WTC11 (cell line): Measurements from ENCODE around the gene RFC3. TPM values are rescaled to one million over a fixed set of nuclear protein-coding genes. Genes with fewer than 3 reads are reported as not detected.

Source experiments
- ATAC-seq: fragments of 200-7000 bp; cut with Tn5 transposase; 2 replicates; pipeline ENCODE4 v1.10.0; 2021; ENCODE audit warnings: mild to moderate bottlenecking, moderate library complexity
- CTCF ChIA-PET: fragments of 300-600 bp; sonication (Branson Sonifier 250); formaldehyde crosslinking; loops from one replicate; lab custom pipeline; 2021; ENCODE audit warnings: antibody characterized with exemption; lab: Charles Lee
- POLR2A ChIA-PET: fragments of 350-600 bp; sonication (Branson Sonifier 250); formaldehyde crosslinking; loops from one replicate; lab custom pipeline; 2021; ENCODE audit warnings: antibody characterized with exemption; lab: Charles Lee
- DNase-seq: peaks from one replicate; pipeline ENCODE4 v3.0.0; 2021; ENCODE audit warnings: low spot score
- H3K27ac Mint-ChIP-seq: 2 replicates; pipeline ENCODE4 v1.8.0; 2021; ENCODE audit warnings: mixed read lengths
- H3K27me3 Mint-ChIP-seq: 2 replicates; pipeline ENCODE4 v1.8.0; 2021; ENCODE audit warnings: low read depth, mild to moderate bottlenecking, moderate library complexity, mixed read lengths
- H3K36me3 Mint-ChIP-seq: 2 replicates; pipeline ENCODE4 v1.8.0; 2021; ENCODE audit warnings: mixed read lengths
- H3K4me1 Mint-ChIP-seq: 2 replicates; pipeline ENCODE4 v1.8.0; 2022; ENCODE audit warnings: mixed read lengths
- H3K4me3 Mint-ChIP-seq: 2 replicates; pipeline ENCODE4 v1.8.0; 2021; ENCODE audit warnings: mild to moderate bottlenecking, moderate library complexity, mixed read lengths
- H3K9me3 Mint-ChIP-seq: 2 replicates; pipeline ENCODE4 v1.8.0; 2021; ENCODE audit warnings: mixed read lengths
- AR ChIP-seq: fragments of 250-450 bp; sonication (Bioruptor Pico); IDR thresholded peaks from 2 replicates; pipeline ENCODE4 v1.9.0; 2021; ENCODE audit warnings: mild to moderate bottlenecking
- ATF6 ChIP-seq: sonication (generic); formaldehyde crosslinking; IDR thresholded peaks from 2 replicates; pipeline ENCODE4 v1.8.1; 2023; ENCODE audit warnings: mild to moderate bottlenecking, missing genetic modification reagents
- CREM ChIP-seq: sonication (generic); formaldehyde crosslinking; IDR thresholded peaks from 2 replicates; pipeline ENCODE4 v1.8.1; 2022; ENCODE audit warnings: mild to moderate bottlenecking, missing genetic modification reagents, moderate library complexity
- FOXP1 ChIP-seq: sonication (generic); formaldehyde crosslinking; IDR thresholded peaks from 2 replicates; pipeline ENCODE4 v1.8.0; 2022; ENCODE audit warnings: missing genetic modification reagents, mild to moderate bottlenecking, moderate library complexity, borderline replicate concordance
- GTF2I ChIP-seq: fragments of 250-450 bp; sonication (Bioruptor Pico); conservative IDR thresholded peaks from 2 replicates; pipeline ENCODE4 v1.4.0; 2021; ENCODE audit warnings: mild to moderate bottlenecking
- HMGXB4 ChIP-seq: sonication (generic); formaldehyde crosslinking; IDR thresholded peaks from 2 replicates; pipeline ENCODE4 v1.8.1; 2023; ENCODE audit warnings: mild to moderate bottlenecking, moderate library complexity, missing genetic modification reagents
- IRF2 ChIP-seq: sonication (generic); formaldehyde crosslinking; IDR thresholded peaks from 2 replicates; pipeline ENCODE4 v1.8.0; 2022; ENCODE audit warnings: low read depth, missing genetic modification reagents, borderline replicate concordance
- JAZF1 ChIP-seq: fragments of 250-450 bp; sonication (Bioruptor Pico); IDR thresholded peaks from 2 replicates; pipeline ENCODE4 v1.9.0; 2021; ENCODE audit warnings: moderate library complexity, mild to moderate bottlenecking, inconsistent platforms
- MYBL2 ChIP-seq: sonication (generic); formaldehyde crosslinking; IDR thresholded peaks from 2 replicates; pipeline ENCODE4 v1.8.1; 2023; ENCODE audit warnings: mild to moderate bottlenecking, moderate library complexity, missing genetic modification reagents
- NFATC4 ChIP-seq: fragments of 250-450 bp; sonication (Bioruptor Pico); IDR thresholded peaks from 2 replicates; pipeline ENCODE4 v1.9.0; 2021; ENCODE audit warnings: mild to moderate bottlenecking
- NFYB ChIP-seq: sonication (generic); formaldehyde crosslinking; conservative IDR thresholded peaks from 2 replicates; pipeline ENCODE4 v1.8.0; 2022; ENCODE audit warnings: low read depth, missing genetic modification reagents
- SMAD3 ChIP-seq: sonication (generic); formaldehyde crosslinking; IDR thresholded peaks from 2 replicates; pipeline ENCODE4 v1.8.0; 2022; ENCODE audit warnings: missing genetic modification reagents, mild to moderate bottlenecking, borderline replicate concordance
- STAT6 ChIP-seq: sonication (generic); formaldehyde crosslinking; conservative IDR thresholded peaks from 2 replicates; pipeline ENCODE4 v1.8.1; 2023; ENCODE audit warnings: mild to moderate bottlenecking, low read depth, missing genetic modification reagents, moderate library complexity
- ZNF219 ChIP-seq: sonication (generic); formaldehyde crosslinking; IDR thresholded peaks from 2 replicates; pipeline ENCODE4 v1.8.0; 2023; ENCODE audit warnings: missing genetic modification reagents, mild to moderate bottlenecking, borderline replicate concordance
- ZNF512 ChIP-seq: sonication (generic); formaldehyde crosslinking; IDR thresholded peaks from 2 replicates; pipeline ENCODE4 v1.8.1; 2022; ENCODE audit warnings: missing genetic modification reagents, borderline replicate concordance
- total RNA-seq: library from RNA; stranded (reverse); gene quantifications from 3 replicates; pipeline ENCODE4 v1.2.3, GENCODE V29; 2021

Gene RFC3
- total RNA-seq, 1 experiment from 2014 or later = 37.0 TPM

GRCh38 chr13:33862016-33862415, 44.1 kb downstream of the RFC3 start:
- H3K9me3 Mint-ChIP-seq = no peaks in the 10 kb centered on the region
- ChIA-PET POLR2A (interaction anchor here (0.7 kb wide), 2 partner anchors 43 to 55 kb away, joined by 4 to 7 read pairs; no protein-coding TSS in a partner anchor), CTCF (no interaction called here)
- no peaks in the 10 kb centered on the region for H3K27me3 Mint-ChIP-seq
- no peak overlapping the region for H3K27ac Mint-ChIP-seq
- no peak for TF ChIP-seq HMGXB4 (CRISPR knock-in tag)
- no peak for TF ChIP-seq FOXP1
- no peak for TF ChIP-seq ZNF512 (CRISPR knock-in tag)
- no peak for TF ChIP-seq NFATC4 (CRISPR knock-in tag)
- no peak for TF ChIP-seq CREM (CRISPR knock-in tag)
- no peak for TF ChIP-seq NFYB (CRISPR knock-in tag)
- no peak for TF ChIP-seq GTF2I (CRISPR knock-in tag)
- TF ChIP-seq STAT6 (CRISPR knock-in tag) = no peak
- no peak for TF ChIP-seq JAZF1 (CRISPR knock-in tag)
- no peak for TF ChIP-seq MYBL2 (CRISPR knock-in tag)
- TF ChIP-seq ZNF219 (CRISPR knock-in tag) = no peak
- TF ChIP-seq IRF2 (CRISPR knock-in tag) = no peak
- no peak for TF ChIP-seq ATF6
- no peak for TF ChIP-seq SMAD3 (CRISPR knock-in tag)
- TF ChIP-seq AR (CRISPR knock-in tag) = no peak
- ATAC-seq = no peak
- H3K36me3 Mint-ChIP-seq = no peaks in the 10 kb centered on the region
- no peak for DNase-seq
- no peak overlapping the region for H3K4me3 Mint-ChIP-seq
- no peaks in the 10 kb centered on the region for H3K4me1 Mint-ChIP-seq
